ENCODE measurements around the gene PLEKHM3. TPM values are rescaled to one million over a fixed set of nuclear protein-coding genes. Genes with fewer than 3 reads are reported as not detected.
"Not testable (repeated sequence)": the region's sequence is repeated elsewhere in the genome, so short reads cannot be mapped to it uniquely, and the experiment has no call there.

Gene PLEKHM3
- total RNA-seq, 4 donors from 2014 or later = 14.9 to 28.3 (median 21.0) TPM

GRCh38 chr2:207914716-207915115, 110.6 kb downstream of the PLEKHM3 start:
- no peak for TF ChIP-seq POLR2AphosphoS5 (IDR thresholded peaks at IDR 0.05)
- no peak for TF ChIP-seq EP300 (IDR thresholded peaks at IDR 0.05)
- TF ChIP-seq, protein P1, sequence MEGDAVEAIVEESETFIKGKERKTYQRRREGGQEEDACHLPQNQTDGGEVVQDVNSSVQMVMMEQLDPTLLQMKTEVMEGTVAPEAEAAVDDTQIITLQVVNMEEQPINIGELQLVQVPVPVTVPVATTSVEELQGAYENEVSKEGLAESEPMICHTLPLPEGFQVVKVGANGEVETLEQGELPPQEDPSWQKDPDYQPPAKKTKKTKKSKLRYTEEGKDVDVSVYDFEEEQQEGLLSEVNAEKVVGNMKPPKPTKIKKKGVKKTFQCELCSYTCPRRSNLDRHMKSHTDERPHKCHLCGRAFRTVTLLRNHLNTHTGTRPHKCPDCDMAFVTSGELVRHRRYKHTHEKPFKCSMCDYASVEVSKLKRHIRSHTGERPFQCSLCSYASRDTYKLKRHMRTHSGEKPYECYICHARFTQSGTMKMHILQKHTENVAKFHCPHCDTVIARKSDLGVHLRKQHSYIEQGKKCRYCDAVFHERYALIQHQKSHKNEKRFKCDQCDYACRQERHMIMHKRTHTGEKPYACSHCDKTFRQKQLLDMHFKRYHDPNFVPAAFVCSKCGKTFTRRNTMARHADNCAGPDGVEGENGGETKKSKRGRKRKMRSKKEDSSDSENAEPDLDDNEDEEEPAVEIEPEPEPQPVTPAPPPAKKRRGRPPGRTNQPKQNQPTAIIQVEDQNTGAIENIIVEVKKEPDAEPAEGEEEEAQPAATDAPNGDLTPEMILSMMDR (IDR thresholded peaks at IDR 0.05) = no peak
- no peak for TF ChIP-seq POLR2A (IDR thresholded peaks at IDR 0.05)
- Histone ChIP-seq H3K4me3 (no peak overlapping the region), H3K27me3 (no peaks in the 10 kb centered on the region), H3K27ac (no peak overlapping the region), H3K9me3 (no peaks in the 10 kb centered on the region), H3K36me3 (peaks cover 8% of the 10 kb centered on the region), H3K4me1 (no peaks in the 10 kb centered on the region)
- 91% methylated on average over 6 of the region's 6 CpGs for WGBS
- no peak for DNase-seq (ENCODE audit: low spot score in 2 of 2)

- no peak for DNase-seq (ENCODE audit: low spot score in 2 of 2)
- WGBS = 98% methylated on average over 14 of the region's 14 CpGs
- TF ChIP-seq POLR2AphosphoS5 (IDR thresholded peaks at IDR 0.05) = no peak
- TF ChIP-seq EP300 (IDR thresholded peaks at IDR 0.05) = no peak
- TF ChIP-seq, protein P1 (IDR thresholded peaks at IDR 0.05) = no peak
- no peak for TF ChIP-seq POLR2A (IDR thresholded peaks at IDR 0.05)
Measured at GRCh38 chr2:207913772-207914358, 111.5 kb downstream of the PLEKHM3 start.

GRCh38 chr2:207911856-207912255, 113.5 kb downstream of the PLEKHM3 start:
- Histone ChIP-seq H3K36me3 (peaks cover 8% of the 10 kb centered on the region), H3K27ac (no peak overlapping the region), H3K27me3 (no peaks in the 10 kb centered on the region), H3K4me1 (no peaks in the 10 kb centered on the region), H3K4me3 (no peak overlapping the region), H3K9me3 (no peaks in the 10 kb centered on the region)
- 98% methylated on average over 3 of the region's 3 CpGs for WGBS
- no peak for DNase-seq (ENCODE audit: low spot score in 2 of 2)
- TF ChIP-seq EP300 (IDR thresholded peaks at IDR 0.05) (no peak), POLR2AphosphoS5 (IDR thresholded peaks at IDR 0.05) (no peak), POLR2A (IDR thresholded peaks at IDR 0.05) (no peak)
- TF ChIP-seq, protein P1 (IDR thresholded peaks at IDR 0.05) = no peak

More at GRCh38 chr2:207913772-207914358, 111.5 kb downstream of the PLEKHM3 start:
- Histone ChIP-seq H3K9me3 (no peaks in the 10 kb centered on the region), H3K4me3 (no peak overlapping the region), H3K4me1 (no peaks in the 10 kb centered on the region), H3K27ac (no peak overlapping the region), H3K36me3 (peaks cover 8% of the 10 kb centered on the region), H3K27me3 (no peaks in the 10 kb centered on the region)

- no peak overlapping the region for H3K4me3 ChIP-seq
- TF ChIP-seq EP300 (IDR thresholded peaks at IDR 0.05) (no peak), POLR2A (IDR thresholded peaks at IDR 0.05) (no peak), POLR2AphosphoS5 (IDR thresholded peaks at IDR 0.05) (no peak)
- TF ChIP-seq, protein P1 (IDR thresholded peaks at IDR 0.05) = no peak
Measured at GRCh38 chr2:207911215-207911614, 114.1 kb downstream of the PLEKHM3 start.

GRCh38 chr2:207906495-207906894, 118.8 kb downstream of the PLEKHM3 start:
- H3K9me3 ChIP-seq; H3K36me3 ChIP-seq; H3K4me3 ChIP-seq; H3K27ac ChIP-seq; H3K27me3 ChIP-seq; H3K4me1 ChIP-seq; DNase-seq (ENCODE audit: low spot score in 2 of 2): not testable (repeated sequence)
- 94% methylated on average over 5 of the region's 5 CpGs for WGBS

More at GRCh38 chr2:207911215-207911614, 114.1 kb downstream of the PLEKHM3 start:
- no peaks in the 10 kb centered on the region for H3K4me1 ChIP-seq
- no peaks in the 10 kb centered on the region for H3K9me3 ChIP-seq
- peaks cover 8% of the 10 kb centered on the region for H3K36me3 ChIP-seq
- no peak overlapping the region for H3K27ac ChIP-seq
- DNase-seq (ENCODE audit: low spot score in 2 of 2) = no peak
- WGBS = 93% methylated on average over 1 of the region's 1 CpG
- no peaks in the 10 kb centered on the region for H3K27me3 ChIP-seq

DNA sequence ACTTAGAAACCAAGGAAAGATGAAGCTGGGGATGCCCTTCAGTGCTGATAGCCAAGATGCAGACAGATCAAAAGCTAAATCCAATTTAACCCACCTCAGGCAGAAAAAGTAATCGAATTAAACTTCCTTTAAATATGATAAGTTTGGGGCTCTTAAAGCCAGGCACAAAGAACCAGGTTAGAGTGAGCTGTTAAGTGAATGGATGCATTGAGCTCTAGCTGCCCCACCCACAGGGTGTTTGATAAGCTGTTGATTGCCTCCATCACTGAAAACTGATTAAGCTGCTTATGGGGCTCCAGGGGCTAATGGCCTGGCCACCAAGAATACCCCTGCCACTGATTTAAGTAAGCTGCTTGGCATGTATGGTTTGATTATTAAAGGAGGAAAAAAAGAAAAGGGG, 119.8 kb downstream of the PLEKHM3 start:
- WGBS = 77% methylated on average over 1 of the region's 1 CpG
- TF ChIP-seq, protein P1 (IDR thresholded peaks at IDR 0.05) = no peak
- no peak for TF ChIP-seq POLR2AphosphoS5 (IDR thresholded peaks at IDR 0.05)
- no peak for TF ChIP-seq POLR2A (IDR thresholded peaks at IDR 0.05)
- TF ChIP-seq EP300 (IDR thresholded peaks at IDR 0.05) = no peak
- no peaks in the 10 kb centered on the region for H3K4me1 ChIP-seq

More for the DNA sequence above, 119.8 kb downstream of the PLEKHM3 start:
- DNase-seq (ENCODE audit: low spot score in 2 of 2) = no peak
- H3K36me3 ChIP-seq = peaks cover 6% of the 10 kb centered on the region
- H3K9me3 ChIP-seq = no peaks in the 10 kb centered on the region
- no peaks in the 10 kb centered on the region for H3K27me3 ChIP-seq
- no peak overlapping the region for H3K27ac ChIP-seq
- H3K4me3 ChIP-seq = no peak overlapping the region
